GM12878 (cell line): ENCODE measurements around the gene CFI.

Source experiments
- CTCF ChIP-seq, 3 experiments: IDR thresholded peaks in 2 of 3; conservative IDR thresholded peaks in 1 of 3; 2 replicates each; pipeline ENCODE4 v1.5.1; 2011; ENCODE audit warnings: low read depth in 3 of 3, low read length in 3 of 3, mild to moderate bottlenecking in 3 of 3, control low read depth in 2 of 3, moderate library complexity in 2 of 3, inconsistent platforms in 1 of 3, mixed read lengths in 1 of 3; ENCODE audit not compliant: control insufficient read depth in 2 of 3, insufficient read depth in 1 of 3; ENCODE audit errors: extremely low read depth in 1 of 3
- FOS ChIP-seq: IDR thresholded peaks from 3 replicates; pipeline ENCODE4 v1.6.1; 2011; ENCODE audit warnings: borderline replicate concordance; ENCODE audit not compliant: insufficient read length; ENCODE audit errors: extremely low read depth
- GABPA ChIP-seq: IDR thresholded peaks from 2 replicates; pipeline ENCODE4 v1.6.1; 2014; ENCODE audit warnings: antibody characterized with exemption, low read depth, mild to moderate bottlenecking, inconsistent platforms
- KDM1A ChIP-seq: fragments of 200-600 bp; sonication (generic); IDR thresholded peaks from 2 replicates; pipeline ENCODE4 v1.6.1; 2016; ENCODE audit warnings: borderline replicate concordance
- POLR2A ChIP-seq: IDR thresholded peaks from 2 replicates; pipeline ENCODE4 v1.6.1; 2011; ENCODE audit warnings: low read depth, mild to moderate bottlenecking, low read length
- POLR2AphosphoS5 ChIP-seq: IDR thresholded peaks from 2 replicates; pipeline ENCODE4 v1.6.1; 2011; ENCODE audit warnings: mild to moderate bottlenecking, low read length, inconsistent platforms
- RAD21 ChIP-seq: IDR thresholded peaks from 2 replicates; pipeline ENCODE4 v1.6.1; 2011; ENCODE audit warnings: mild to moderate bottlenecking, low read depth, low read length, moderate library complexity; ENCODE audit not compliant: insufficient read depth
- SREBF2 ChIP-seq: IDR thresholded peaks from 2 replicates; pipeline ENCODE4 v1.6.1; 2012; ENCODE audit warnings: mild to moderate bottlenecking, low read length
- USF2 ChIP-seq: IDR thresholded peaks from 2 replicates; pipeline ENCODE4 v1.6.1; 2011; ENCODE audit warnings: low read depth, low read length, improper control_type of control experiment, borderline replicate concordance
- ZBED1 ChIP-seq: IDR thresholded peaks from 2 replicates; pipeline ENCODE4 v1.6.1; 2016; ENCODE audit warnings: borderline replicate concordance
- ZNF274 ChIP-seq: IDR thresholded peaks from one replicate; pipeline ENCODE4 v1.8.0; 2011; ENCODE audit not compliant: insufficient read length, insufficient read depth
- TF ChIP-seq, protein P1 (sequence below): fragments of 450-650 bp; formaldehyde crosslinking; IDR thresholded peaks from 2 replicates; pipeline ENCODE4 v1.4.0; 2020; ENCODE audit warnings: mild to moderate bottlenecking, moderate library complexity

DNA sequence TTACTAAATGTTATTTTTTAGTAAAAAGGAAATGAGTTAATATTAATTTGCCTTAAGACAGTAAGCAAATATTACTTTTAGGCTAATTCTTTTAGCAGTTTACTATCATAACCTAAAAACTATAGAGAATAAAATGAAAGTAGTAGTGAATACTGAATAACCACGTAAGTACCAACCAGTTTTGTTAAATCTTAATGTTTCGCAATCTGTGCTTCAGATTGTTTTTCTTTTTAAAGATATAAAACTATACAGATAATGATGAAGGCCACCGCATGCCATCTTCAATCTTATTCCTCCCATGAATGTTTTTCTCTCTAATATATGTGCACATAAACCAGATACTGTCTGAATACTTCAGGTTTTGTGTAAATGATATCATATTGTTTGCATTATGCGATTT, 32.0 kb upstream of the CFI start:
- TF ChIP-seq KDM1A (no peak), POLR2A (no peak), FOS (no peak), RAD21 (no peak), GABPA (no peak), SREBF2 (no peak), ZNF274 (no peak), USF2 (no peak), CTCF (IDR thresholded peaks at IDR 0.05 in 2 of 3, conservative IDR thresholded peaks at IDR 0.05 in 1 of 3; ENCODE audit: control insufficient read depth in 2 of 3, extremely low read depth in 1 of 3, insufficient read depth in 1 of 3, low read depth in 3 of 3, low read length in 3 of 3) (no peak), POLR2AphosphoS5 (no peak), ZBED1 (no peak)
- TF ChIP-seq, protein P1, sequence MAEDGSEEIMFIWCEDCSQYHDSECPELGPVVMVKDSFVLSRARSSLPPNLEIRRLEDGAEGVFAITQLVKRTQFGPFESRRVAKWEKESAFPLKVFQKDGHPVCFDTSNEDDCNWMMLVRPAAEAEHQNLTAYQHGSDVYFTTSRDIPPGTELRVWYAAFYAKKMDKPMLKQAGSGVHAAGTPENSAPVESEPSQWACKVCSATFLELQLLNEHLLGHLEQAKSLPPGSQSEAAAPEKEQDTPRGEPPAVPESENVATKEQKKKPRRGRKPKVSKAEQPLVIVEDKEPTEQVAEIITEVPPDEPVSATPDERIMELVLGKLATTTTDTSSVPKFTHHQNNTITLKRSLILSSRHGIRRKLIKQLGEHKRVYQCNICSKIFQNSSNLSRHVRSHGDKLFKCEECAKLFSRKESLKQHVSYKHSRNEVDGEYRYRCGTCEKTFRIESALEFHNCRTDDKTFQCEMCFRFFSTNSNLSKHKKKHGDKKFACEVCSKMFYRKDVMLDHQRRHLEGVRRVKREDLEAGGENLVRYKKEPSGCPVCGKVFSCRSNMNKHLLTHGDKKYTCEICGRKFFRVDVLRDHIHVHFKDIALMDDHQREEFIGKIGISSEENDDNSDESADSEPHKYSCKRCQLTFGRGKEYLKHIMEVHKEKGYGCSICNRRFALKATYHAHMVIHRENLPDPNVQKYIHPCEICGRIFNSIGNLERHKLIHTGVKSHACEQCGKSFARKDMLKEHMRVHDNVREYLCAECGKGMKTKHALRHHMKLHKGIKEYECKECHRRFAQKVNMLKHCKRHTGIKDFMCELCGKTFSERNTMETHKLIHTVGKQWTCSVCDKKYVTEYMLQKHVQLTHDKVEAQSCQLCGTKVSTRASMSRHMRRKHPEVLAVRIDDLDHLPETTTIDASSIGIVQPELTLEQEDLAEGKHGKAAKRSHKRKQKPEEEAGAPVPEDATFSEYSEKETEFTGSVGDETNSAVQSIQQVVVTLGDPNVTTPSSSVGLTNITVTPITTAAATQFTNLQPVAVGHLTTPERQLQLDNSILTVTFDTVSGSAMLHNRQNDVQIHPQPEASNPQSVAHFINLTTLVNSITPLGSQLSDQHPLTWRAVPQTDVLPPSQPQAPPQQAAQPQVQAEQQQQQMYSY, result no peak
